Measurements from ENCODE around the gene EFL1.
A peak's percentile ranks its signal among the peaks of the same experiment; 100 is the strongest.
"Not testable (repeated sequence)": the region's sequence is repeated elsewhere in the genome, so short reads cannot be mapped to it uniquely, and the experiment has no call there.

The EFL1 gene

GRCh38 chr15:82282386-82282785, 19.9 kb upstream of the EFL1 start:
- FAIRE-seq; DNase-seq (ENCODE audit: low spot score): not testable (repeated sequence)

- DNase-seq (ENCODE audit: low spot score); FAIRE-seq: not testable (repeated sequence)
Measured at GRCh38 chr15:82281276-82281675, 18.7 kb upstream of the EFL1 start.

- no peak for FAIRE-seq
- no peak for DNase-seq (ENCODE audit: low spot score)
Measured at GRCh38 chr15:82275410-82275809, 12.9 kb upstream of the EFL1 start.

- DNase-seq (ENCODE audit: low spot score) (no peak), FAIRE-seq (no peak)
Measured at GRCh38 chr15:82272154-82272553, 9.6 kb upstream of the EFL1 start.

- FAIRE-seq = peak; percentile 76
- DNase-seq (ENCODE audit: low spot score) = not testable (repeated sequence)
Measured at GRCh38 chr15:82268454-82268853, 5.9 kb upstream of the EFL1 start.

GRCh38 chr15:82267137-82267536, 4.6 kb upstream of the EFL1 start:
- not testable (repeated sequence) for FAIRE-seq; DNase-seq (ENCODE audit: low spot score)

GRCh38 chr15:82263350-82263749, 816 bp upstream of the EFL1 start:
- FAIRE-seq (no peak), DNase-seq (ENCODE audit: low spot score) (no peak)

- DNase-seq (ENCODE audit: low spot score) (peak; percentile 38), FAIRE-seq (peak; percentile 98)
Measured at GRCh38 chr15:82261566-82262421, 740 bp downstream of the EFL1 start.

- DNase-seq (ENCODE audit: low spot score); FAIRE-seq: not testable (repeated sequence)
Measured at GRCh38 chr15:82248261-82248660, 14.3 kb downstream of the EFL1 start.

- FAIRE-seq; DNase-seq (ENCODE audit: low spot score): not testable (repeated sequence)
Measured at GRCh38 chr15:82245956-82246355, 16.6 kb downstream of the EFL1 start.

GRCh38 chr15:82243644-82244043, 18.9 kb downstream of the EFL1 start:
- not testable (repeated sequence) for DNase-seq (ENCODE audit: low spot score); FAIRE-seq

- FAIRE-seq; DNase-seq (ENCODE audit: low spot score): not testable (repeated sequence)
Measured at GRCh38 chr15:82241836-82242499, 20.6 kb downstream of the EFL1 start.

- no peak for FAIRE-seq
- no peak for DNase-seq (ENCODE audit: low spot score)
Measured at GRCh38 chr15:82239685-82240391, 22.7 kb downstream of the EFL1 start.

GRCh38 chr15:82237944-82238534, 24.5 kb downstream of the EFL1 start:
- not testable (repeated sequence) for FAIRE-seq; DNase-seq (ENCODE audit: low spot score)

GRCh38 chr15:82231842-82232241, 30.7 kb downstream of the EFL1 start:
- DNase-seq (ENCODE audit: low spot score) (no peak), FAIRE-seq (no peak)

- no peak for FAIRE-seq
- no peak for DNase-seq (ENCODE audit: low spot score)
Measured at GRCh38 chr15:82231233-82231632, 31.3 kb downstream of the EFL1 start.

GRCh38 chr15:82228750-82229149, 33.8 kb downstream of the EFL1 start:
- FAIRE-seq (no peak), DNase-seq (ENCODE audit: low spot score) (no peak)

GRCh38 chr15:82221535-82221934, 41.0 kb downstream of the EFL1 start:
- DNase-seq (ENCODE audit: low spot score) = peak; percentile 8
- not testable (repeated sequence) for FAIRE-seq

- not testable (repeated sequence) for FAIRE-seq; DNase-seq (ENCODE audit: low spot score)
Measured at GRCh38 chr15:82216092-82216491, 46.4 kb downstream of the EFL1 start.

- DNase-seq (ENCODE audit: low spot score); FAIRE-seq: not testable (repeated sequence)
Measured at GRCh38 chr15:82212201-82212600, 50.3 kb downstream of the EFL1 start.

GRCh38 chr15:82210066-82210597, 52.4 kb downstream of the EFL1 start:
- DNase-seq (ENCODE audit: low spot score) (peak; percentile 14), FAIRE-seq (peak; percentile 97)

Measured in urothelium cell line (cell line).